HG03175 (cell line): Measurements from ENCODE around the gene SLC6A17.

ENCODE experiments used
- ATAC-seq: cut with Tn5 transposase; IDR thresholded peaks from one replicate; pipeline ENCODE4 v1.9.1; 2021; ENCODE audit warnings: mild to moderate bottlenecking, moderate library complexity; ENCODE audit not compliant: unreplicated experiment

SLC6A17 gene

DNA sequence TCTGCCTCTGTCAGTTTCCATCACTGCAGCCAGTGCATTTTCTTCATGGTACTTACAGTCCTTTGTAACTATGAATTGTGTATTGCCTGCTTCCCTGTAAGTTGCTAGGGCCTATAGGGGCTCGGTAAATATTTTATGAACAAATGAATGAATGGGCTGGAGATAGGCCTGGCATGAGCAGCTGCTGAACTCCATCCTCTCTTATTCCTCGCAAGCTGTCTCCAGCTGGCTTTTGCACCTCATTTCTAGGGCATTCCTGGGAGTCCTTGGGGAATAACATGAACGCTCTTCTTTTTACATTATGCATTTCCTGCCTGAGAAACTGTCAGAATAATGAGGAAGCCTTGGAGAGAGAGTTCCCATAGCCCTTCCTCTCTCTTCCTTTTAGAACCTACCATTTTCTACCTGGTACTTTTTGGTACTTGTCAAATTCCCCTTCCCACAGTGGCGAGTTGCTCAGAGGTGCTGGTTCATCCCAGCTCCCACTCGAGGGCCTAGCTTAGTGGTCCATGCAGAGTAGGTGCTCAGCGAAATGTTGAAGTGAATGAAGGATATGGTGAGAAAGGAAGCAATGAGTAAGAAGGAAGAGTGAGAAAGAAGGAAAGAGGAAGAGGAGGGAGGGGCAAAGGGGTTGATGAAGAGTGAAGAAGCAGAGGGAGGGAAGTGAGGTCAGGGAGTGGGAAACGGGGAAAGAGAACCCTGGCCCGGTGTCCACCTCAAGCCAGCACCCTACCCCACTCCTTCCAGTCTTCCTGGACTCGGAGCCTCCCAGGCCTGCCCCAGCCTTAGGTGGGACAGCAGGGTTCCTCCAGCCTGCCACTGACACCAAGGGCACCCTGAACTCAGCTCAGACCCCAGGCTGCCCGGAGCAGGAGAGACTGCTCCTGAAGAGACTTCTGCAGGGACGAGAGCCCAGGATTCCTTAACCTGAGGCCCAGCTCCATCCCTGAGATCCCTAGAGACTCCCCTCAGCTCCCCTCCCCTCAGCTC, 89.4 kb downstream of the SLC6A17 start:
- ATAC-seq, result no peak

DNA sequence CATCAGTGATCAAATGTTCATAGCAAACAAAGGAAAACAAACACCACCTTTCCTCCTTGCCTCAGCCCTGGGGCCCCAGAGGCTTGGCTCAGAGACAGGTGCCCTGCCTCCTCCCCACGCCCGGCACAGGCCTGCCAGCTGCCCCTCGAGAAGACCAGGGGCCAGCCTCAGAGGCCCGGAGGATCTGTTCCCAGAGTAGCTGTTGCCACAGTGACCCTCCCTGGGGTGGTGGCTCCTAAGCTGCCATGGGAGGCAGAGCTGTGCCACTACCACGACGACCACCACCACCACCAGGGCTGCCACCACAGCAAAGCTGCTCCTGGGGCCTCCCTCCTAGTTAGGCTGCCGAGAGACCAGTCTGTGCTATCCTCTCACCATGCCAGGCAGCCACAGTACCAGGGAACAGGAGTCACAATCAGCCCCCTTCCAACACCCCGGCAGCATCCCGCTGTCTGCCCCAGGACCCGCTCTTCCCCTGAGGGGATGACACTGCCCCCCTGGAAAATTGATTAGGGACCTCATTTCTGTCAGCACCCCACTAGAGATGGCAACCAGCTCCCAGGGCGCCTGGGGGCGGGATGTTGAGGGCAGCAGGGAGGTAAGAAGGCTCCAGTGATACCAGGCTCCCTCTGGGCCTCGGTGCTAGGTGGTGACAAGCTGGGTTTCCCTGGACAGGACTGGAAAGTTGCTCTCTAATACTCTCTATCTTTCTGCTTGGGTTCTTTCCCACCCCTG, 90.3 kb downstream of the SLC6A17 start:
- no peak for ATAC-seq

DNA sequence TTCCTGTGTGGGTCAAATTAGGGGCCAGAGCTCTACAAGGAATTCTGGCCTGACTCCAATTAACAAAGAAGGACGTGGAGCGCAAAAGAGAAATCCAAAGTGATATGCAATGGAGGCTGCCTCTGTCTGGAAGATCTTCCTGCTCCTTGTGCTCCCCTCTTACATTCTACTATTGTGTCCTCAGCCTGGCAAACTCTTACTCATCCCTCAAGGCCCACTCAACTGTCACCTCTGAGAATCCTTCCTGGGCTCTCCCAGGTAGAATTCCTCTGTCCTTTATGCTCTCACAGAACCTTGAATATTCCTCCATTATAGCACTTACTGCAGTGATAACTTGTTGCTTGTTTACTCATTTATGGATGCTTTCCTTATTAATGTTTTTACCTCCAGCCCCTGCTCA, 91.2 kb downstream of the SLC6A17 start:
- ATAC-seq, result no peak

DNA sequence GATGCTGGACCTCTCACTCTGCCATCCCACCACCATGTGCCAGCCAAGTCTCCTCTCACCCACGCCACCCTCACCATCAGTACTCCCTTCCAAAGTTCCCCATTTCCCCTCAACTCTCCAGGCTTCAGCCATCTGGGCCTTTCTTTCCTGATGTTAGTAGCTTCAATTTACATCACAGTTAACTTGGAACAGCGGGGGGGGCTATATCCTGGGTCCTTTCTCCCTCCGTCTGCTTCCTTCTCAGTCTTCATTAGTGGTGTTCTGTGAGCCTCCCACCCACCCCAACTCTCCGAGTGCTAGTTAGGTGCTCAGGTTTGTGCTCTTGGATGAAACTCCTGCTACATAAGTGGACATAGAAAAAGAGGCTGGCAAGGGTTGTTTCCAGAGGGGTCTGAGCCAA, 91.8 kb downstream of the SLC6A17 start:
- ATAC-seq, result no peak

DNA sequence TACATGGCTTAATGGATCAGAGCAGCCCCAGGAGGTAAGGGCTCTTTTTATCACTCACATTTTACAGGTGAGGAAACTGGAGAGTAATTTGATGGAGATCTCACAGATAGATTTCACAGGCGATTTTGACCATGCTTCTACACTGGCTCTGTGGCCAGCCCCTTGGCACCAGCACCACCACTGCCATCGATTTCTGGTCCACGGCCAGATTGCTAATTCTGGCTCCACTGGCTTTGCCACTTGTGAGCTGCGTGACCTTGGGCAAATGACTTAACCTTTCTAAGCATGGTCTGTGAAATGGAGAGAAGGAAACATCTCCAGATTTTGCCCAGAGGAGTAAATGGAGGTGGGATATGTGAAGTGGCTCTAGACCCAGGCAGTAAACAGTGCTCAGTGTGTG, 92.4 kb downstream of the SLC6A17 start:
- no peak for ATAC-seq

DNA sequence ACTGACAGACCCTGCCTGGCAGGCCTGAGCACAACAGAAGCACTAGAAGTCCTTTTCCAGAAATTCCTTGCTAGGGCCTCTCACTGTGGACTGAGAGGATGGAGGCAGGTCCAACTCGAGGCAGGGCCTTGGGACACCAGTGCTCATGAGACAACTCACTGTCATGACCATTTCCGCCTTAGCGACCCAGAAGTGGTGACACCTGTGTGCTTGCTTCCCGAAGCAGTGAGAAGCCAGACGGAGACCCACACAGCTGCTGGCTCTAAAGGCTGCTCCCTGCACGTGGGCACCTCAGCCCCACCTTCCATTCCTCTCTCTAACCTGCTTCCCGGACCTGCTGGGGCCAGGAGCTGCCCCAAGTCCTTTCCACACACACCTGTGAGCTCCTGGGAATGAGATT, 92.9 kb downstream of the SLC6A17 start:
- ATAC-seq, result no peak

DNA sequence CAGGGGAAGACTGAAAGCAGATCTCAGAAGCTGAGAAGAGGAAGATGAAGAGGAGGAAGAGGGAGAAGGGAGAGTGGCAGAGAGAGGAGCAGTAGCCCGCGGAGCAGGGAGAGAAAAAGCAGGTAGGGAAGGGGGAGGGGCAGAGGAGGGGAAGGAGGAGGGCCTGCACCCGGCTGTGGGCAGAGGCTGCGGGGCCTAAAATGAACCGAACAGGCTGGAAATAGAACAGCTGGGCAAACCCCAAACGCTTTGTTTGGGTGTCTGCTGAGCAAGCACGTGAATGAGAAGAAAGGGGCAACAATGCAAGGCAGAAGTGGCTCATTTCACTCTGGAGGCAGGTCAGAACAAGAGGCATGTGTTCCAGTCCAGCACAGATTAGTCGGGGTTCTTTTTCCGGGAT, 93.3 kb downstream of the SLC6A17 start:
- peak; percentile 62 for ATAC-seq

DNA sequence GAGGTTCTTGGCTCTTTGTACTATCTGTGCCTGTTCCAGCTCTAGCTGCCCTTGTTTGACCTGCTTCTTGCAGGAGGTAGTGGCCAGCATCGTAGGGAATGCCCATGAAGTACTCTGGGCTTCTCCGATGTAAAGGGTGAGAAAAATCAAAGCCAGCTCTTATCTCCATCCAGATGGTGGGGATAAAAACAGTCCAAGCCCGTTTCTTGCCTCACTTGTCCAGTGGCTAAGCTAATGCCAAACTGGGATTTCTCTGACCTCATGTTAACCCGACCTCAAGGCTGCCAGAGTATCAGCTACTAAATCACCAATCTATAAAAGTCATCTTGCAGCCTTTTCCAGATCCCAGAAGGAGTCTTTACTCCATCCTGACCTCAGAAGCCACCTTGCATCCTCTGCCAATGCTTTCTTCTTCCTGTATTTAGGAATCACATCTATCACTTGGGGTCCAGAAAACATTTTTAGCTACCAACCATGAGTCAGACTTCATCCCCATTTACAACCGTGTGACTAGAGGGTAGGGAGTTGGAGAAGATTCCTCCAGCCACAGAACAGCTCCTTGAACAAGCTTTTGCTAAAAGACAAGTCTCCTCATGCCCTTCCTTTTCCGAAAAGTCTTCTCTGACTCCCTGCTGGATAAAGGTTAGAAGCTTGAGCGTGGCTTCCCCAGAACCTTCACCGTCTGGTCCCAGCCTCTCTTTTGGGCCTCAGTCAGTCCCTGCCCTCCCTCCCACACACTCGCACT, 95.8 kb downstream of the SLC6A17 start:
- no peak for ATAC-seq

DNA sequence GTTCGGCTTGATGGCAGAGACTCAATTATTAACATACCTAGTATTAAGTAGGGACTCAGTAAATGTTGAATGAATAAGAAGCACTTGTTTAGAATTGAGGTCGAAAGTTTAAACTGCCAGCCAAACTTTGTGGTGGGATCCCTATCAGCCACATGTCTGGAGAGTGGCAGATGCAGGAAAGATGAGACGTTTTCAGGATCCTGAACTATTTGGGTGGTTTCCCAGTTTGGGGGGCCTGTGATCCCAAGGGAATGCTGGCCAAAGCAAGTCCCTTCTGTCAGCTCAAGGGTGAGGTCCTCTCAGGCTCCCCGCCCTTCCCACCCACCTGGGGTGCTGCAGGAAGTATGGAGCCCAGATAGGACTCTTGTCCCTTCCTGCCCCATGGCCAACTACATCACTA, 98.5 kb downstream of the SLC6A17 start:
- no peak for ATAC-seq

DNA sequence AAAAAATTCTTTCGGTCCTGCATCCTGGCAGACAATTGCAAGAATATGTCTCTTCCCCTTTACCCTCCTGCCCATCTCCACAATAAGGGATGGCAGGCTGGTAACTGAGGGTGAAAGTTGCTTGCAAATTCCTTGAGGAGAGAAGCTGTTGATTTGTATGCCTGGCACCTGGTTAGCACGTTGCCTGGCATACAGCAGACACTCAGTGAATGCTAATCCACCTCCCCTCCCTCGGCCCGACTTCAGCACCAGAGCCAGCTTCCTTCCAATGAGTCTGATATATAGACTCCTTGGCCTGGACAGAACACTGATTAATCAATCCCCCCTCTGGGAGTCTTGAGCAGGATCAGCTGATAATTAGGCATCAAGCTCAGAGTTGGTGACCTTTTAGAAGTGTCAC, 99.0 kb downstream of the SLC6A17 start:
- ATAC-seq, result no peak

DNA sequence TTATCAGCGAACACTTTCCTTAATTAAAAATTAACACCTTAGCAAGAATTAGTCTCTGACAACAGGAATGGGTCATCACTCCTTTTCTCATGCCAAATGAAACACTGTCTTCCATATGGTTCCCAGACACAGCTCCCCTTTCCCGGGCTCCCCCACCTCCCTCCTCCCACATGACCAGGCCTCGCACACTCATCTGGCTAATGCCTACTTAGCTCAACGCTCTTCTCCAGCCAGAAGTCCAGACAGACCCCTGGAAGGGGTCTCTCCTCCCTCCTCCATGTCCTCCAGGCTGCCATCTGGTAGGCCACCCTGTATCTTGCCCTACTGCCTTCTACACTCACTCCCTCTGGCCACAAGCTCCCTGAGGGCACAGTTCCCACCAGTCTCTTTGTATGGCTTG, 99.7 kb downstream of the SLC6A17 start:
- ATAC-seq, result no peak

DNA sequence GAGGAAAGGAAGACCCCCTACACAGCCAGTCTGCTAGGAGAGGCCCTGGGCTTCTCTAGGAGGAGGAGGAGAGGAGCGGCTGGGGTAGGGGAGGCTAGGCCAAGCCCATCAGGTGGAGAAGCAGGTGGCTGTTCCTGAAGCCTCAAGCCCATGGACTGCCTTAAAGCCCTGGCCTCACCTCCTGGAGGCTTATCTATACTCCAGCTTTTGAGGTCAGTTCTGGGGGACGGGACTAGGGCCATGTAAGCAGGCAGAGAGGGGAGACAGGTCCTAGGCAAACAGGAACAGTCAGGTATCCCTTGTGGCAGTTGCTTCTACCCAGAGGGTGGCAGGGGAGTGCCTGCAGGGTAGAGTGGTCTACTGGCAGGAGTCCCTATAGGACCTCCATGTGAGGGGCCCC, 100.5 kb downstream of the SLC6A17 start:
- ATAC-seq, result no peak
